ENCODE measurements around the gene GAL3ST1. TPM values are rescaled to one million over a fixed set of nuclear protein-coding genes. Genes with fewer than 3 reads are reported as not detected.
"Not testable (repeated sequence)": the region's sequence is repeated elsewhere in the genome, so short reads cannot be mapped to it uniquely, and the experiment has no call there.

GAL3ST1 gene
- polyA plus RNA-seq, 1 donor (not counting 4 experiments of a cell fraction or from before 2014, with no cell fraction given), result not detected

DNA sequence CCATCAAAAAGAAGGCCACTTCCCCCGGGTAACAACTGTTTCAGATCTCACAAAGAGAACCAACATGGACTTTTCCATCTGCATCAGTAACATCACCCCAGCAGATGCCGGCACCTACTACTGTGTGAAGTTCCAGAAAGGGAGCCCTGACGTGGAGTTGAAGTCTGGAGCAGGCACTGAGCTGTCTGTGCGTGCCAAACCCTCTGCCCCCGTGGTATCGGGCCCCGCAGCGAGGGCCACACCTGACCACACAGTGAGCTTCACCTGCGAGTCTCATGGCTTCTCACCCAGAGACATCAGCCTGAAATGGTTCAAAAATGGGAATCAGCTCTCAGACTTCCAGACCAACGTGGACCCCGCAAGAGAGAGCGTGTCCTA is 31.7 kb downstream of the GAL3ST1 start:
- Histone ChIP-seq H2AFZ (ENCODE audit: control insufficient read depth, low read length) (no peak overlapping the region), H3K4me1 (ENCODE audit: control insufficient read depth, extremely low read depth, insufficient read depth, low read length) (peaks cover 5% of the 10 kb centered on the region), H4K20me1 (ENCODE audit: control insufficient read depth, extremely low read depth, insufficient read depth, low read length) (no peaks in the 10 kb centered on the region), H3K27me3 (ENCODE audit: control insufficient read depth, extremely low read depth, insufficient read depth, low read length) (peaks cover 27% of the 10 kb centered on the region), H3K9ac (ENCODE audit: control insufficient read depth, extremely low read depth, insufficient read depth, low read length) (no peak overlapping the region), H3K9me1 (ENCODE audit: control insufficient read depth, extremely low read depth, insufficient read depth, low read length) (no peaks in the 10 kb centered on the region), H3K4me2 (ENCODE audit: control insufficient read depth, extremely low read depth, insufficient read depth, low read depth, low read length) (no peak overlapping the region), H3K9me3 (ENCODE audit: control insufficient read depth, low read depth, low read length) (no peaks in the 10 kb centered on the region), H3K27ac (ENCODE audit: control insufficient read depth, insufficient read depth, low read length) (no peak overlapping the region), H3K79me2 (ENCODE audit: control insufficient read depth, insufficient read depth, low read length) (no peaks in the 10 kb centered on the region), H3K4me3 (ENCODE audit: control insufficient read depth in 2 of 3, extremely low read depth in 1 of 3, insufficient read depth in 2 of 3, low read depth in 1 of 3, low read length in 3 of 3) (no peak overlapping the region), H3K36me3 (ENCODE audit: control insufficient read depth in 2 of 2, extremely low read depth in 1 of 2, insufficient read depth in 2 of 2, low read length in 2 of 2) (no peaks in the 10 kb centered on the region)
- FAIRE-seq, result no peak
- dilution Hi-C loops (cut with MboI; ENCODE audit: extremely low pct_ligation_motif_present, low sequenced_read_pairs), result no loop called here
- no peak for DNase-seq (ENCODE audit: low read depth, low spot score)
- TF ChIP-seq, protein P1, sequence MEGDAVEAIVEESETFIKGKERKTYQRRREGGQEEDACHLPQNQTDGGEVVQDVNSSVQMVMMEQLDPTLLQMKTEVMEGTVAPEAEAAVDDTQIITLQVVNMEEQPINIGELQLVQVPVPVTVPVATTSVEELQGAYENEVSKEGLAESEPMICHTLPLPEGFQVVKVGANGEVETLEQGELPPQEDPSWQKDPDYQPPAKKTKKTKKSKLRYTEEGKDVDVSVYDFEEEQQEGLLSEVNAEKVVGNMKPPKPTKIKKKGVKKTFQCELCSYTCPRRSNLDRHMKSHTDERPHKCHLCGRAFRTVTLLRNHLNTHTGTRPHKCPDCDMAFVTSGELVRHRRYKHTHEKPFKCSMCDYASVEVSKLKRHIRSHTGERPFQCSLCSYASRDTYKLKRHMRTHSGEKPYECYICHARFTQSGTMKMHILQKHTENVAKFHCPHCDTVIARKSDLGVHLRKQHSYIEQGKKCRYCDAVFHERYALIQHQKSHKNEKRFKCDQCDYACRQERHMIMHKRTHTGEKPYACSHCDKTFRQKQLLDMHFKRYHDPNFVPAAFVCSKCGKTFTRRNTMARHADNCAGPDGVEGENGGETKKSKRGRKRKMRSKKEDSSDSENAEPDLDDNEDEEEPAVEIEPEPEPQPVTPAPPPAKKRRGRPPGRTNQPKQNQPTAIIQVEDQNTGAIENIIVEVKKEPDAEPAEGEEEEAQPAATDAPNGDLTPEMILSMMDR (optimal IDR thresholded peaks at IDR 0.05 in 1 of 3, IDR thresholded peaks at IDR 0.05 in 1 of 3, conservative IDR thresholded peaks at IDR 0.05 in 1 of 3; ENCODE audit: extremely low read depth in 1 of 3, insufficient read depth in 2 of 3, low read length in 3 of 3), result no peak
- TF ChIP-seq EZH2 (IDR thresholded peaks at IDR 0.05; ENCODE audit: low read length), result no peak

DNA sequence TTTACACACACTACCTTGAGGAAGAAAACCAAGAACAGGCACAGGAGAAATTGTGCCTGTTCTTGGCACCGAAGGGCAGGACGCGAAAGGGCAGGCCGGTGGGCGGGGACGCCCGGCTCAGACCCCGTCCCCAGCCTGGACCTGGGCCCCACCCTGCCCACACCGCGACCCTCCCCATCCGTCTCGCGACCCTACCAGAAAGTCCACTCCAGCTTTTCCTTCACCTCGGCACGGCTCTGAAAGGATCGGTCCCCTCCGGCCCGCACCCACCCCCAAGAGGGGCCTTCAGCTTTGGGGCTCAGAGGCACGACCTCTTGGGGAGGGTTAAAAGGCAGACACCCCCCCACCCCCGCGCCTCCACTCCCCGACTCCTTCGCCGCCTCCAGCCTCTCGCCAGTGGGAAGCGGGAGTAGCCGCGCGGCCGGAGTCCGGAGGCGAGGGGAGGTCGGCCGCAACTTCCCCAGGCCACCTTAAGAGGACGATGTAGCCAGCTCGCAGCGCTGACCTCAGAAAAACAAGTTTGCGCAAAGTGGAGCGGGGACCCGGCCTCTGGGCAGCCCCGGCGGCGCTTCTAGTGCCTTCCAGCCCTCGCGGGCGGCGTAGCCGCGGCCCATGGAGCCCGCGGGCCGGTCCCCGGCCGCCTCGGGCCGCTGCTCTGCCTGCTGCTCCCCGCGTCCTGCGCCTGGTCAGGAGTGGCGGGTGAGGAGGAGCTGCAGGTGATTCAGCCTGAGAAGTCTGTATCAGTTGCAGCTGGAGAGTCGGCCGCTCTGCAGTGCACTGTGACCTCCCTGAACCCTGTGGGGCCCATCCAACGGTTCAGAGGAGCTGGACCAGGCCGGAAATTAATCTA is 32.3 kb downstream of the GAL3ST1 start:
- Histone ChIP-seq H2AFZ (ENCODE audit: control insufficient read depth, low read length) (no peak overlapping the region), H3K36me3 (ENCODE audit: control insufficient read depth in 2 of 2, extremely low read depth in 1 of 2, insufficient read depth in 2 of 2, low read length in 2 of 2) (no peaks in the 10 kb centered on the region), H3K27me3 (ENCODE audit: control insufficient read depth, extremely low read depth, insufficient read depth, low read length) (peaks cover 27% of the 10 kb centered on the region), H3K4me2 (ENCODE audit: control insufficient read depth, extremely low read depth, insufficient read depth, low read depth, low read length) (no peak overlapping the region), H3K9me1 (ENCODE audit: control insufficient read depth, extremely low read depth, insufficient read depth, low read length) (no peaks in the 10 kb centered on the region), H3K79me2 (ENCODE audit: control insufficient read depth, insufficient read depth, low read length) (no peaks in the 10 kb centered on the region), H3K9ac (ENCODE audit: control insufficient read depth, extremely low read depth, insufficient read depth, low read length) (no peak overlapping the region), H4K20me1 (ENCODE audit: control insufficient read depth, extremely low read depth, insufficient read depth, low read length) (no peaks in the 10 kb centered on the region), H3K9me3 (ENCODE audit: control insufficient read depth, low read depth, low read length) (no peaks in the 10 kb centered on the region), H3K4me3 (ENCODE audit: control insufficient read depth in 2 of 3, extremely low read depth in 1 of 3, insufficient read depth in 2 of 3, low read depth in 1 of 3, low read length in 3 of 3) (no peak overlapping the region), H3K4me1 (ENCODE audit: control insufficient read depth, extremely low read depth, insufficient read depth, low read length) (peaks cover 5% of the 10 kb centered on the region), H3K27ac (ENCODE audit: control insufficient read depth, insufficient read depth, low read length) (no peak overlapping the region)
- peak; percentile 71 for TF ChIP-seq EZH2 (IDR thresholded peaks at IDR 0.05; ENCODE audit: low read length)
- TF ChIP-seq, protein P1 (optimal IDR thresholded peaks at IDR 0.05 in 1 of 3, IDR thresholded peaks at IDR 0.05 in 1 of 3, conservative IDR thresholded peaks at IDR 0.05 in 1 of 3; ENCODE audit: extremely low read depth in 1 of 3, insufficient read depth in 2 of 3, low read length in 3 of 3), result no peak
- dilution Hi-C loops (cut with MboI; ENCODE audit: extremely low pct_ligation_motif_present, low sequenced_read_pairs), result no loop called here
- FAIRE-seq (no peak), DNase-seq (ENCODE audit: low read depth, low spot score) (no peak)

DNA sequence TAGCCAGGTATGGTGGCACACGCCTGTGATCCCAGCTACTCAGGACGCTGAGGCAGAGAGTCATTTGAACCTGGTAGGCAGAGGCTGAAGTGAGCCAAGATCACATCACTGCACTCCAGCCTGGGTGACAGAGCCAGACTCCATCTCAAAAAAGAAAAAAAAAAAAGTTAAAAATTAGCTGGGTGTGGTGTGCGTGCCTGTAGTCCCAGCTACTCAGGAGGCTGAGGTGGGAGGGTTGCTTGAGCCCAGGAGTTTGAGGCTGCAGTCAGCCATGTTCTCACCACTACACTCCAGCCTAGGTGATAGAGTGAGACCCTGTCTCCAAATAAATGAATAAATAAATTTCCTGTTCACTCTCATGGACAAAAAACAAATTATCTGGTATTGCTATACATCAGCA is 33.0 kb downstream of the GAL3ST1 start:
- H3K4me3 ChIP-seq (ENCODE audit: control insufficient read depth in 2 of 3, extremely low read depth in 1 of 3, insufficient read depth in 2 of 3, low read depth in 1 of 3, low read length in 3 of 3); H3K9ac ChIP-seq (ENCODE audit: control insufficient read depth, extremely low read depth, insufficient read depth, low read length); H3K9me3 ChIP-seq (ENCODE audit: control insufficient read depth, low read depth, low read length); FAIRE-seq; H2AFZ ChIP-seq (ENCODE audit: control insufficient read depth, low read length); DNase-seq (ENCODE audit: low read depth, low spot score); dilution Hi-C loops (cut with MboI; ENCODE audit: extremely low pct_ligation_motif_present, low sequenced_read_pairs); H3K79me2 ChIP-seq (ENCODE audit: control insufficient read depth, insufficient read depth, low read length); H3K36me3 ChIP-seq (ENCODE audit: control insufficient read depth in 2 of 2, extremely low read depth in 1 of 2, insufficient read depth in 2 of 2, low read length in 2 of 2); H4K20me1 ChIP-seq (ENCODE audit: control insufficient read depth, extremely low read depth, insufficient read depth, low read length); H3K4me1 ChIP-seq (ENCODE audit: control insufficient read depth, extremely low read depth, insufficient read depth, low read length); H3K9me1 ChIP-seq (ENCODE audit: control insufficient read depth, extremely low read depth, insufficient read depth, low read length); H3K4me2 ChIP-seq (ENCODE audit: control insufficient read depth, extremely low read depth, insufficient read depth, low read depth, low read length); H3K27ac ChIP-seq (ENCODE audit: control insufficient read depth, insufficient read depth, low read length): not testable (repeated sequence)
- H3K27me3 ChIP-seq (ENCODE audit: control insufficient read depth, extremely low read depth, insufficient read depth, low read length), result peaks cover 27% of the 10 kb centered on the region

Measured in keratinocyte (primary cell).